ENCODE results near the gene SPAG16. TPM values are rescaled to one million over a fixed set of nuclear protein-coding genes. Genes with fewer than 3 reads are reported as not detected.

The SPAG16 gene
- total RNA-seq, 1 experiment from 2014 or later = 17.2 TPM

DNA sequence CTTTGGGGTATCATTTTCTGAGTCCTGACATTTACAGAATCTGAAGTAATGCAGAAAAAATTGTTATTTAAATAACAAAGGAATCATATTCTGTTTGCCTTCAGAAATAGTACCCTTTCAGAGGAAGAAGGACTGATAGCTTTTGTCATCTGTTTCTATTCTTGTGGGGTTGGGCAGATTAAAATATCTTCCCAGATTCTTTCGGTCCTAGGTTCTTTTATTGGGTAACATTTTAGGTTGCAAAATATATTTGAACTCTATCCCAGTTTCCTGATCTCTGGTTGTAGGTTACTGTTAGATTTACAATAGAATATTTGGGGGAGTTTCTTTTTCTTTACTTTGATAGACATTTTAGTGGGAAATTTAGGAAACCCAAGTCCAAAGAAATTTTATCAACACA lies 550.5 kb downstream of the SPAG16 start:
- Histone ChIP-seq H3K9me3 (ENCODE audit: low read length) (no peaks in the 10 kb centered on the region), H2AFZ (ENCODE audit: low read length) (no peak overlapping the region), H3K79me2 (ENCODE audit: low read length) (no peaks in the 10 kb centered on the region), H3K9ac (ENCODE audit: low read length) (no peak overlapping the region), H4K20me1 (ENCODE audit: low read length) (no peaks in the 10 kb centered on the region), H3K9me2 (replicated peaks; ENCODE audit: low read length) (no peaks in the 10 kb centered on the region), H3K4me1 (ENCODE audit: insufficient read depth, low read length) (peaks cover 18% of the 10 kb centered on the region), H3K27ac (ENCODE audit: low read length) (peak overlapping the region; percentile 54), H3K27me3 (ENCODE audit: low read length) (no peaks in the 10 kb centered on the region), H3K4me2 (ENCODE audit: low read length) (peak overlapping the region; percentile 36), H3F3A (ENCODE audit: low read length, unreplicated experiment) (no peaks in the 10 kb centered on the region), H3K4me3 (ENCODE audit: low read length) (no peak overlapping the region), H3K36me3 (ENCODE audit: low read depth, low read length) (no peaks in the 10 kb centered on the region)
- DNase-seq = peak; percentile 24
- peak; percentile 13; the same call in 1 of the 2 replicates for ATAC-seq
- TF ChIP-seq CTCF (conservative IDR thresholded peaks at IDR 0.05; ENCODE audit: low read depth, low read length) (no peak), EZH2 (IDR thresholded peaks at IDR 0.05; ENCODE audit: low read length, unreplicated experiment) (no peak), EZH2phosphoT487 (IDR thresholded peaks at IDR 0.05; ENCODE audit: borderline replicate concordance, low read length) (no peak)
- BruUV-seq (replicated peaks) = no TSS peak
- intact Hi-C loops (cut with micrococcal nuclease) = no loop called here
- ChIA-PET POLR2A (ENCODE audit: unreplicated experiment) (interaction anchor here (0.6 kb wide), 1 partner anchor 340 kb away, joined by 4 read pairs; no protein-coding TSS in a partner anchor), CTCF (no interaction called here)

DNA sequence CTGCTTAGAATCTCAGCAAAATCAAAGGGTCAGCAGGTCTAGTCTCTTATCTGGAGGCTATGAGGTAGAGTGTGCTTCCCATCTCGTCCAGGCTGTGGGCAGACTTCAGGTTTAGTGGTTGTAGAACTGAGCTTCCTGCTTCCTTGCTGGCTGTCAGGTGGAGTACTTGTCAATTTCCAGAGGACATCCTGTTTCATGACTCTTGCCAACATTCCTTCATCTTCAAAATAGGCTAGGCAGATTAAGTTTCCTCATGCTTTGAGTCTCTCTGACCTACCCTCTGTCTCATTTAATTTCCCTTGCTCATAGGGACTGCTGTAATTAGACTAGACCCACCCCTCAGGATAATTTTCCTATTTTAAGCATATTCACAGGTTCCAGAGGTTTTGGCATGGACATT lies 562.6 kb downstream of the SPAG16 start:
- ATAC-seq (no peak; the same call in 1 of the 2 replicates), DNase-seq (peak; percentile 46)
- intact Hi-C loops (cut with micrococcal nuclease) = no loop called here
- Histone ChIP-seq H3K27me3 (ENCODE audit: low read length) (no peaks in the 10 kb centered on the region), H3K4me3 (ENCODE audit: low read length) (no peak overlapping the region), H3K9ac (ENCODE audit: low read length) (no peak overlapping the region), H3K79me2 (ENCODE audit: low read length) (no peaks in the 10 kb centered on the region), H2AFZ (ENCODE audit: low read length) (no peak overlapping the region), H3K9me2 (replicated peaks; ENCODE audit: low read length) (no peaks in the 10 kb centered on the region), H3K4me1 (ENCODE audit: insufficient read depth, low read length) (peaks cover 11% of the 10 kb centered on the region), H3K36me3 (ENCODE audit: low read depth, low read length) (no peaks in the 10 kb centered on the region), H4K20me1 (ENCODE audit: low read length) (no peaks in the 10 kb centered on the region), H3K9me3 (ENCODE audit: low read length) (no peaks in the 10 kb centered on the region), H3F3A (ENCODE audit: low read length, unreplicated experiment) (no peaks in the 10 kb centered on the region), H3K4me2 (ENCODE audit: low read length) (no peak overlapping the region), H3K27ac (ENCODE audit: low read length) (no peak overlapping the region)
- POLR2A ChIA-PET (ENCODE audit: unreplicated experiment) = no interaction called here
- no TSS peak for BruUV-seq (replicated peaks)
- CTCF ChIA-PET = no interaction called here
- no peak for TF ChIP-seq EZH2phosphoT487 (IDR thresholded peaks at IDR 0.05; ENCODE audit: borderline replicate concordance, low read length)
- no peak for TF ChIP-seq EZH2 (IDR thresholded peaks at IDR 0.05; ENCODE audit: low read length, unreplicated experiment)

GRCh38 chr2:213847316-213847715 lies 563.1 kb downstream of the SPAG16 start:
- Histone ChIP-seq H4K20me1 (ENCODE audit: low read length) (no peaks in the 10 kb centered on the region), H3K27me3 (ENCODE audit: low read length) (no peaks in the 10 kb centered on the region), H2AFZ (ENCODE audit: low read length) (no peak overlapping the region), H3K4me1 (ENCODE audit: insufficient read depth, low read length) (peaks cover 11% of the 10 kb centered on the region), H3K79me2 (ENCODE audit: low read length) (no peaks in the 10 kb centered on the region), H3F3A (ENCODE audit: low read length, unreplicated experiment) (no peaks in the 10 kb centered on the region), H3K36me3 (ENCODE audit: low read depth, low read length) (no peaks in the 10 kb centered on the region), H3K4me3 (ENCODE audit: low read length) (no peak overlapping the region), H3K27ac (ENCODE audit: low read length) (no peak overlapping the region), H3K9me3 (ENCODE audit: low read length) (no peaks in the 10 kb centered on the region), H3K4me2 (ENCODE audit: low read length) (no peak overlapping the region), H3K9me2 (replicated peaks; ENCODE audit: low read length) (no peaks in the 10 kb centered on the region), H3K9ac (ENCODE audit: low read length) (no peak overlapping the region)
- no peak for TF ChIP-seq CTCF (conservative IDR thresholded peaks at IDR 0.05; ENCODE audit: low read depth, low read length)
- TF ChIP-seq EZH2phosphoT487 (IDR thresholded peaks at IDR 0.05; ENCODE audit: borderline replicate concordance, low read length) = no peak
- TF ChIP-seq EZH2 (IDR thresholded peaks at IDR 0.05; ENCODE audit: low read length, unreplicated experiment) = no peak
- no TSS peak for BruUV-seq (replicated peaks)
- ATAC-seq (no peak), DNase-seq (no peak)
- ChIA-PET POLR2A (ENCODE audit: unreplicated experiment) (no interaction called here), CTCF (no interaction called here)
- intact Hi-C loops (cut with micrococcal nuclease) = no loop called here
